HepG2 (cell line): Measurements from ENCODE around the gene MEX3A. TPM values are rescaled to one million over a fixed set of nuclear protein-coding genes. Genes with fewer than 3 reads are reported as not detected.

Experiments
- ATAC-seq: fragments of 200-7000 bp; cut with Tn5 transposase; 3 replicates; pipeline ENCODE4 v1.9.1; 2020; ENCODE audit warnings: mild to moderate bottlenecking, moderate library complexity
- BruUV-seq: library from RNA; stranded (reverse); fragments of 400-500 nt; replicated peaks from 2 replicates; lab custom pipeline; 2021; lab: Mats Ljungman, UMichigan
- CTCF ChIA-PET: fragments of 300-600 bp; formaldehyde crosslinking; extraction: SDS; loops from one replicate; lab custom pipeline; 2021; ENCODE audit warnings: low total read pairs, inconsistent platforms, low intra/inter-chr PET ratio; lab: Yijun Ruan, JAX
- POLR2A ChIA-PET: fragments of 350-600 bp; sonication (Branson Sonifier 250); formaldehyde crosslinking; loops from one replicate; lab custom pipeline; 2020; ENCODE audit warnings: antibody characterized with exemption, inconsistent platforms; lab: Yijun Ruan, JAX
- DNase-seq: peaks from one replicate; pipeline ENCODE4 v3.0.0-alpha.2; 2015; ENCODE audit warnings: low spot score
- FAIRE-seq: peaks from 3 replicates; lab custom pipeline; 2011; peaks lifted over from hg19 to GRCh38; lab: Jason Lieb, UNC
- H2AFZ ChIP-seq: one replicate; pipeline ENCODE4 v1.6.1; 2011; ENCODE audit warnings: low read length, inconsistent platforms
- H3K27ac ChIP-seq: fragments of 300-600 bp; 3 replicates; pipeline ENCODE4 v1.8.0; 2011; ENCODE audit warnings: mixed run types, mild to moderate bottlenecking, mixed read lengths, low read length, inconsistent platforms; ENCODE audit not compliant: insufficient read depth; ENCODE audit errors: extremely low read length
- H3K27me3 ChIP-seq, 2 experiments: fragments of 200-600 bp in 1 of 2; 2 replicates in 1 of 2; 3 replicates in 1 of 2; pipeline versions ENCODE4 v1.6.0 to v1.8.0; 2011; ENCODE audit warnings: low read length in 2 of 2, mild to moderate bottlenecking in 2 of 2, moderate library complexity in 2 of 2, inconsistent platforms in 1 of 2; ENCODE audit not compliant: insufficient read depth in 2 of 2, control insufficient read depth in 1 of 2
- H3K36me3 ChIP-seq, 2 experiments: fragments of 200-600 bp in 1 of 2; replicated peaks in 1 of 2; 2 replicates in 1 of 2; 3 replicates in 1 of 2; pipeline versions ENCODE4 v1.5.1 to v1.8.0; 2011; ENCODE audit warnings: low read length in 2 of 2, inconsistent platforms in 1 of 2; ENCODE audit not compliant: insufficient read depth in 2 of 2, control insufficient read depth in 1 of 2
- H3K4me1 ChIP-seq: 2 replicates; pipeline ENCODE4 v1.5.1; 2012; ENCODE audit warnings: low read length, inconsistent platforms; ENCODE audit not compliant: insufficient read depth
- H3K4me2 ChIP-seq: 2 replicates; pipeline ENCODE4 v1.6.0; 2011; ENCODE audit warnings: low read depth, low read length, inconsistent platforms
- H3K4me3 ChIP-seq, 3 experiments: fragments of 200-600 bp in 1 of 3; sonication (generic), shearing (Covaris generic) in 1 of 3; replicated peaks in 1 of 3; 2 replicates each; pipeline ENCODE4 v1.5.1; 2011 to 2016; ENCODE audit warnings: low read length in 3 of 3, inconsistent platforms in 2 of 3, low read depth in 2 of 3, mild to moderate bottlenecking in 2 of 3, control low read depth in 1 of 3, mixed read lengths in 1 of 3; ENCODE audit not compliant: insufficient read depth in 1 of 3
- H3K79me2 ChIP-seq: one replicate; pipeline ENCODE4 v1.6.1; 2011; ENCODE audit warnings: low read length, inconsistent platforms; ENCODE audit not compliant: insufficient read depth
- H3K9ac ChIP-seq: 2 replicates; pipeline ENCODE4 v1.6.0; 2011; ENCODE audit warnings: mild to moderate bottlenecking, low read depth, low read length, inconsistent platforms; ENCODE audit not compliant: insufficient read depth
- H3K9me3 ChIP-seq: 2 replicates; pipeline ENCODE4 v1.5.1; 2012; ENCODE audit warnings: mild to moderate bottlenecking, low read length
- H4K20me1 ChIP-seq: 2 replicates; pipeline ENCODE4 v1.6.0; 2011; ENCODE audit warnings: inconsistent platforms, mild to moderate bottlenecking, low read length, moderate library complexity; ENCODE audit not compliant: insufficient read depth
- ATAD3A ChIP-seq: sonication (generic); formaldehyde crosslinking; IDR thresholded peaks from 2 replicates; pipeline ENCODE4 v1.4.0; 2020; ENCODE audit warnings: missing genetic modification reagents
- ERF ChIP-seq: IDR thresholded peaks from 2 replicates; pipeline ENCODE4 v1.6.1; 2018; ENCODE audit warnings: missing biosample characterization, missing genetic modification reagents
- IRF9 ChIP-seq: sonication (generic); formaldehyde crosslinking; IDR thresholded peaks from 2 replicates; pipeline ENCODE4 v1.8.0; 2022; ENCODE audit warnings: missing genetic modification reagents, mild to moderate bottlenecking, borderline replicate concordance
- MBNL3 ChIP-seq: fragments of 250-450 bp; sonication (Bioruptor Pico); conservative IDR thresholded peaks from 2 replicates; pipeline ENCODE4 v1.8.0; 2022; ENCODE audit warnings: mild to moderate bottlenecking, inconsistent platforms
- NFKB2 ChIP-seq: sonication (generic); formaldehyde crosslinking; IDR thresholded peaks from 2 replicates; pipeline ENCODE4 v1.4.0; 2020; ENCODE audit warnings: missing genetic modification reagents, borderline replicate concordance
- SNAPC4 ChIP-seq: sonication (generic); formaldehyde crosslinking; IDR thresholded peaks from 2 replicates; pipeline ENCODE4 v1.4.0; 2020; ENCODE audit warnings: mild to moderate bottlenecking, missing genetic modification reagents
- SPEN ChIP-seq: sonication (generic); formaldehyde crosslinking; IDR thresholded peaks from 2 replicates; pipeline ENCODE4 v1.5.1; 2020; ENCODE audit warnings: low read depth, mild to moderate bottlenecking, missing genetic modification reagents
- SRSF9 ChIP-seq: fragments of 200-400 bp; formaldehyde crosslinking; IDR thresholded peaks from 2 replicates; pipeline ENCODE4 v1.6.1; 2018; ENCODE audit warnings: borderline replicate concordance, mild to moderate bottlenecking, low read depth, low read length; ENCODE audit not compliant: insufficient read depth, poor library complexity, severe bottlenecking
- U2AF2 ChIP-seq: fragments of 200-400 bp; formaldehyde crosslinking; IDR thresholded peaks from 2 replicates; pipeline ENCODE4 v1.6.1; 2017; ENCODE audit warnings: low read depth, mild to moderate bottlenecking, low read length
- ZBTB33 ChIP-seq: sonication (generic); formaldehyde crosslinking; IDR thresholded peaks from 2 replicates; pipeline ENCODE4 v1.4.0; 2020; ENCODE audit warnings: missing genetic modification reagents
- ZMYM2 ChIP-seq: sonication (generic); formaldehyde crosslinking; IDR thresholded peaks from 2 replicates; pipeline ENCODE4 v1.8.0; 2022; ENCODE audit warnings: mild to moderate bottlenecking, missing genetic modification reagents
- ZMYM4 ChIP-seq: sonication (generic); formaldehyde crosslinking; IDR thresholded peaks from 2 replicates; pipeline ENCODE4 v1.8.1; 2023; ENCODE audit warnings: mild to moderate bottlenecking, missing genetic modification reagents
- ZNF619 ChIP-seq: sonication (generic); formaldehyde crosslinking; IDR thresholded peaks from 2 replicates; pipeline ENCODE4 v1.4.0; 2020; ENCODE audit warnings: mild to moderate bottlenecking, missing genetic modification reagents
- ZNF75D ChIP-seq: sonication (generic); formaldehyde crosslinking; IDR thresholded peaks from 2 replicates; pipeline ENCODE4 v1.8.1; 2023; ENCODE audit warnings: missing genetic modification reagents, mild to moderate bottlenecking, borderline replicate concordance
- ZNF776 ChIP-seq: sonication (generic); formaldehyde crosslinking; IDR thresholded peaks from 2 replicates; pipeline ENCODE4 v1.4.0; 2020; ENCODE audit warnings: mild to moderate bottlenecking, missing genetic modification reagents
- WGBS: methylation state at CpG from one replicate; pipeline ENCODE4 v1.1.6; 2017; ENCODE audit warnings: low lambda C conversion rate; 5-methylcytosine and 5-hydroxymethylcytosine counted together
- in situ Hi-C: cut with HindIII; loops from 2 replicates; pipeline ENCODE4 v1.10.0; 2017; ENCODE audit warnings: low pct_unique_long_range_greater_than_20kb; ENCODE audit not compliant: extremely low pct_ligation_motif_present
- intact Hi-C: fragments of 100-400 bp; cut with micrococcal nuclease; formaldehyde crosslinking; loops from one replicate; pipeline ENCODE4 v1.10.0; 2022; ENCODE audit not compliant: unreplicated experiment
- polyA plus RNA-seq, 8 experiments: library from polyadenylated mRNA; depleted of rRNA in 3 of 8; stranded (reverse) in 7 of 8; unstranded in 1 of 8; fragments of >200 nt; fragmentation: Illumina TruSeq in 4 of 8; extraction: Trizol in 4 of 8; gene quantifications; 2 replicates each; pipeline versions ENCODE4 v1.2.1 to v1.2.3, GENCODE V29; 2011 to 2016; ENCODE audit warnings: low read depth in 4 of 8, missing spikeins in 1 of 8, mixed read lengths in 1 of 8; ENCODE audit not compliant: insufficient read depth in 1 of 8
- total RNA-seq, 5 experiments: library from RNA; depleted of rRNA; stranded (reverse); fragments of >200 nt; fragmentation: Illumina TruSeq; extraction: Trizol; gene quantifications; 2 replicates each; pipeline ENCODE4 v1.2.3, GENCODE V29; 2016; ENCODE audit warnings: low read depth in 1 of 5

MEX3A gene
- total and polyA plus RNA-seq, 2 of the 13 experiments (the other 11 are each of a cell fraction or from before 2014, with no cell fraction given), result 7.6 to 9.1 TPM

GRCh38 chr1:156051011-156051725, 31.1 kb downstream of the MEX3A start (continued):
- TF ChIP-seq SNAPC4 (CRISPR knock-in tag) (no peak), ATAD3A (CRISPR knock-in tag) (no peak)

GRCh38 chr1:156050376-156050775, 31.9 kb downstream of the MEX3A start:
- CTCF ChIA-PET, result no interaction called here
- Histone ChIP-seq H3K4me2 (no peak overlapping the region), H4K20me1 (no peaks in the 10 kb centered on the region), H3K4me1 (peaks cover 13% of the 10 kb centered on the region), H3K27ac (no peak overlapping the region), H3K27me3 (no peaks in the 10 kb centered on the region; a peak in 1 of 5 replicates), H3K9me3 (no peaks in the 10 kb centered on the region), H3K79me2 (peaks cover 14% of the 10 kb centered on the region), H3K4me3 (no peak overlapping the region), H3K9ac (no peak overlapping the region), H3K36me3 (peaks cover 7 to 26% of the 10 kb centered on the region in 2 experiments; a peak in 4 of 5 replicates), H2AFZ (no peak overlapping the region)
- POLR2A ChIA-PET, result interaction anchor here (1.2 kb wide), 1 partner anchor 10 kb away, joined by 3 read pairs; no protein-coding TSS in a partner anchor
- FAIRE-seq (no peak), DNase-seq (no peak), ATAC-seq (no peak)
- in situ Hi-C loops, result no loop called here
- 90% methylated on average over 4 of the region's 4 CpGs for WGBS
- BruUV-seq, result no TSS peak
- intact Hi-C loops, result no loop called here
- TF ChIP-seq ZMYM2 (no peak), ZMYM4 (CRISPR knock-in tag) (no peak), SPEN (CRISPR knock-in tag) (no peak), U2AF2 (no peak), ERF (CRISPR knock-in tag) (no peak), ZNF75D (CRISPR knock-in tag) (no peak), ZBTB33 (CRISPR knock-in tag) (no peak), ZNF776 (CRISPR knock-in tag) (no peak), SRSF9 (no peak), NFKB2 (CRISPR knock-in tag) (no peak), MBNL3 (CRISPR knock-in tag) (no peak), IRF9 (CRISPR knock-in tag) (no peak), ZNF619 (no peak)
